Stomach (tissue), 4 donors: ENCODE data around the gene UBE2I.

Experiments
- CTCF ChIP-seq, 7 experiments: fragments of 450-650 bp in 4 of 7; fragments of 200-600 bp in 3 of 7; sonication (generic) in 3 of 7; IDR thresholded peaks; one replicate each; pipeline ENCODE4 v1.5.1; 2016 to 2019; ENCODE audit warnings: antibody characterized with exemption in 7 of 7, control low read depth in 2 of 7, mild to moderate bottlenecking in 1 of 7
- EP300 ChIP-seq: sonication (generic); formaldehyde crosslinking; IDR thresholded peaks from one replicate; pipeline ENCODE4 v1.6.1; 2017; ENCODE audit warnings: antibody characterized with exemption
- POLR2AphosphoS5 ChIP-seq, 3 donors: sonication (generic); formaldehyde crosslinking; IDR thresholded peaks; one replicate each; pipeline ENCODE4 v1.6.1; 2016; ENCODE audit warnings: antibody characterized with exemption in 3 of 3

- TF ChIP-seq POLR2AphosphoS5 (IDR thresholded peaks at IDR 0.05): no peak
- no peak for TF ChIP-seq CTCF (IDR thresholded peaks at IDR 0.05)
- TF ChIP-seq EP300: no peak
Observed at GRCh38 chr16:1323296-1324239, 14.1 kb downstream of the UBE2I start.
